Suprapubic skin (tissue), 4 donors: Measurements from ENCODE around the gene DCDC2B.

Source experiments
- EP300 ChIP-seq: sonication (generic); formaldehyde crosslinking; IDR thresholded peaks from one replicate; pipeline ENCODE4 v1.6.1; 2017; ENCODE audit warnings: antibody characterized with exemption
- POLR2A ChIP-seq, 2 donors: fragments of 450-650 bp; IDR thresholded peaks; one replicate each; pipeline ENCODE4 v1.6.1; 2017; ENCODE audit warnings: antibody characterized with exemption in 2 of 2, mild to moderate bottlenecking in 2 of 2, moderate library complexity in 2 of 2
- POLR2AphosphoS5 ChIP-seq, 3 donors: sonication (generic); formaldehyde crosslinking; IDR thresholded peaks; one replicate each; pipeline ENCODE4 v1.6.1; 2017; ENCODE audit warnings: antibody characterized with exemption in 3 of 3
- TF ChIP-seq, protein P1 (sequence below), 2 donors: fragments of 200-600 bp in 1 of 2; fragments of 450-650 bp in 1 of 2; sonication (generic) in 1 of 2; IDR thresholded peaks; one replicate each; pipeline ENCODE4 v1.5.1; 2016 to 2019; ENCODE audit warnings: antibody characterized with exemption in 2 of 2, mild to moderate bottlenecking in 1 of 2, moderate library complexity in 1 of 2

DNA sequence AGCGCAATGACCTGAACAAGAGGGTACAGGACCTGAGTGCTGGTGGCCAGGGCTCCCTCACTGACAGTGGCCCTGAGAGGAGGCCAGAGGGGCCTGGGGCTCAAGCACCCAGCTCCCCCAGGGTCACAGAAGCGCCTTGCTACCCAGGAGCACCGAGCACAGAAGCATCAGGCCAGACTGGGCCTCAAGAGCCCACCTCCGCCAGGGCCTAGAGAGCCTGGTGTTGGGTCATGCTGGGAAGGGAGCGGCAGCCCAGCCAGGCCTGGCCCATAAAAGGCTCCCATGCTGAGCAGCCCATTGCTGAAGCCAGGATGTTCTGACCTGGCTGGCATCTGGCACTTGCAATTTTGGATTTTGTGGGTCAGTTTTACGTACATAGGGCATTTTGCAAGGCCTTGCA is 13.9 kb upstream of the DCDC2B start:
- no peak for TF ChIP-seq POLR2AphosphoS5 (IDR thresholded peaks at IDR 0.05)
- TF ChIP-seq, protein P1, sequence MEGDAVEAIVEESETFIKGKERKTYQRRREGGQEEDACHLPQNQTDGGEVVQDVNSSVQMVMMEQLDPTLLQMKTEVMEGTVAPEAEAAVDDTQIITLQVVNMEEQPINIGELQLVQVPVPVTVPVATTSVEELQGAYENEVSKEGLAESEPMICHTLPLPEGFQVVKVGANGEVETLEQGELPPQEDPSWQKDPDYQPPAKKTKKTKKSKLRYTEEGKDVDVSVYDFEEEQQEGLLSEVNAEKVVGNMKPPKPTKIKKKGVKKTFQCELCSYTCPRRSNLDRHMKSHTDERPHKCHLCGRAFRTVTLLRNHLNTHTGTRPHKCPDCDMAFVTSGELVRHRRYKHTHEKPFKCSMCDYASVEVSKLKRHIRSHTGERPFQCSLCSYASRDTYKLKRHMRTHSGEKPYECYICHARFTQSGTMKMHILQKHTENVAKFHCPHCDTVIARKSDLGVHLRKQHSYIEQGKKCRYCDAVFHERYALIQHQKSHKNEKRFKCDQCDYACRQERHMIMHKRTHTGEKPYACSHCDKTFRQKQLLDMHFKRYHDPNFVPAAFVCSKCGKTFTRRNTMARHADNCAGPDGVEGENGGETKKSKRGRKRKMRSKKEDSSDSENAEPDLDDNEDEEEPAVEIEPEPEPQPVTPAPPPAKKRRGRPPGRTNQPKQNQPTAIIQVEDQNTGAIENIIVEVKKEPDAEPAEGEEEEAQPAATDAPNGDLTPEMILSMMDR (IDR thresholded peaks at IDR 0.05): no peak
- TF ChIP-seq POLR2A (IDR thresholded peaks at IDR 0.05): no peak
- TF ChIP-seq EP300: no peak
